WTC11 (cell line): ENCODE measurements around the gene NENF. TPM values are rescaled to one million over a fixed set of nuclear protein-coding genes. Genes with fewer than 3 reads are reported as not detected.

Experiments
- ATAC-seq: fragments of 200-7000 bp; cut with Tn5 transposase; 2 replicates; pipeline ENCODE4 v1.10.0; 2021; ENCODE audit warnings: mild to moderate bottlenecking, moderate library complexity
- CTCF ChIA-PET: fragments of 300-600 bp; sonication (Branson Sonifier 250); formaldehyde crosslinking; loops from one replicate; lab custom pipeline; 2021; ENCODE audit warnings: antibody characterized with exemption; lab: Charles Lee
- POLR2A ChIA-PET: fragments of 350-600 bp; sonication (Branson Sonifier 250); formaldehyde crosslinking; loops from one replicate; lab custom pipeline; 2021; ENCODE audit warnings: antibody characterized with exemption; lab: Charles Lee
- DNase-seq: peaks from one replicate; pipeline ENCODE4 v3.0.0; 2021; ENCODE audit warnings: low spot score
- H3K27ac Mint-ChIP-seq: 2 replicates; pipeline ENCODE4 v1.8.0; 2021; ENCODE audit warnings: mixed read lengths
- H3K27me3 Mint-ChIP-seq: 2 replicates; pipeline ENCODE4 v1.8.0; 2021; ENCODE audit warnings: low read depth, mild to moderate bottlenecking, moderate library complexity, mixed read lengths
- H3K36me3 Mint-ChIP-seq: 2 replicates; pipeline ENCODE4 v1.8.0; 2021; ENCODE audit warnings: mixed read lengths
- H3K4me1 Mint-ChIP-seq: 2 replicates; pipeline ENCODE4 v1.8.0; 2022; ENCODE audit warnings: mixed read lengths
- H3K4me3 Mint-ChIP-seq: 2 replicates; pipeline ENCODE4 v1.8.0; 2021; ENCODE audit warnings: mild to moderate bottlenecking, moderate library complexity, mixed read lengths
- H3K9me3 Mint-ChIP-seq: 2 replicates; pipeline ENCODE4 v1.8.0; 2021; ENCODE audit warnings: mixed read lengths
- ATF1 ChIP-seq: sonication (generic); formaldehyde crosslinking; IDR thresholded peaks from 2 replicates; pipeline ENCODE4 v1.8.1; 2023; ENCODE audit warnings: mild to moderate bottlenecking, moderate library complexity, missing genetic modification reagents
- CBFB ChIP-seq: sonication (generic); formaldehyde crosslinking; IDR thresholded peaks from 2 replicates; pipeline ENCODE4 v1.8.1; 2022; ENCODE audit warnings: mild to moderate bottlenecking, low read depth, missing genetic modification reagents
- CREB1 ChIP-seq: sonication (generic); formaldehyde crosslinking; IDR thresholded peaks from 2 replicates; pipeline ENCODE4 v1.8.0; 2023; ENCODE audit warnings: mild to moderate bottlenecking, missing genetic modification reagents
- FOXP1 ChIP-seq: sonication (generic); formaldehyde crosslinking; IDR thresholded peaks from 2 replicates; pipeline ENCODE4 v1.8.0; 2022; ENCODE audit warnings: missing genetic modification reagents, mild to moderate bottlenecking, moderate library complexity, borderline replicate concordance
- GTF2I ChIP-seq: fragments of 250-450 bp; sonication (Bioruptor Pico); conservative IDR thresholded peaks from 2 replicates; pipeline ENCODE4 v1.4.0; 2021; ENCODE audit warnings: mild to moderate bottlenecking
- NFYB ChIP-seq: sonication (generic); formaldehyde crosslinking; conservative IDR thresholded peaks from 2 replicates; pipeline ENCODE4 v1.8.0; 2022; ENCODE audit warnings: low read depth, missing genetic modification reagents
- OVOL2 ChIP-seq: fragments of 250-450 bp; sonication (Bioruptor Pico); IDR thresholded peaks from 2 replicates; pipeline ENCODE4 v1.9.0; 2021; ENCODE audit warnings: mild to moderate bottlenecking, borderline replicate concordance
- SMAD3 ChIP-seq: sonication (generic); formaldehyde crosslinking; IDR thresholded peaks from 2 replicates; pipeline ENCODE4 v1.8.0; 2022; ENCODE audit warnings: missing genetic modification reagents, mild to moderate bottlenecking, borderline replicate concordance
- TCF7 ChIP-seq: sonication (generic); formaldehyde crosslinking; IDR thresholded peaks from 2 replicates; pipeline ENCODE4 v1.8.0; 2022; ENCODE audit warnings: mild to moderate bottlenecking, low read depth, missing genetic modification reagents, moderate library complexity
- TEAD1 ChIP-seq: sonication (generic); formaldehyde crosslinking; IDR thresholded peaks from 2 replicates; pipeline ENCODE4 v1.8.0; 2022; ENCODE audit warnings: mild to moderate bottlenecking, missing genetic modification reagents
- TP53 ChIP-seq: sonication (generic); formaldehyde crosslinking; IDR thresholded peaks from 2 replicates; pipeline ENCODE4 v1.8.1; 2023; ENCODE audit warnings: mild to moderate bottlenecking, missing genetic modification reagents
- ZNF121 ChIP-seq: sonication (generic); formaldehyde crosslinking; IDR thresholded peaks from 2 replicates; pipeline ENCODE4 v1.8.0; 2023; ENCODE audit warnings: missing genetic modification reagents
- ZNF138 ChIP-seq: sonication (generic); formaldehyde crosslinking; conservative IDR thresholded peaks from 2 replicates; pipeline ENCODE4 v1.8.1; 2022; ENCODE audit warnings: mild to moderate bottlenecking, moderate library complexity, missing genetic modification reagents
- ZNF423 ChIP-seq: fragments of 250-450 bp; sonication (Bioruptor Pico); IDR thresholded peaks from 2 replicates; pipeline ENCODE4 v2.1.2; 2022; ENCODE audit warnings: mild to moderate bottlenecking, moderate library complexity
- ZNF671 ChIP-seq: fragments of 250-450 bp; sonication (Bioruptor Pico); IDR thresholded peaks from 2 replicates; pipeline ENCODE4 v1.8.0; 2021; ENCODE audit warnings: mild to moderate bottlenecking
- total RNA-seq: library from RNA; stranded (reverse); gene quantifications from 3 replicates; pipeline ENCODE4 v1.2.3, GENCODE V29; 2021
- TF ChIP-seq, protein P1 (sequence below): fragments of 250-450 bp; sonication (Bioruptor Pico); IDR thresholded peaks from 2 replicates; pipeline ENCODE4 v1.9.0; 2021; ENCODE audit warnings: mild to moderate bottlenecking
- TF ChIP-seq, protein P2 (sequence below): sonication (generic); formaldehyde crosslinking; IDR thresholded peaks from 2 replicates; pipeline ENCODE4 v1.8.1; 2022; ENCODE audit warnings: missing genetic modification reagents, borderline replicate concordance
- TF ChIP-seq, protein P3 (sequence below): fragments of 200-600 bp; IDR thresholded peaks from 2 replicates; pipeline ENCODE4 v1.8.0; 2022; ENCODE audit warnings: antibody characterized with exemption
- TF ChIP-seq, protein P4 (sequence below): sonication (generic); formaldehyde crosslinking; IDR thresholded peaks from 2 replicates; pipeline ENCODE4 v1.8.1; 2023; ENCODE audit warnings: mild to moderate bottlenecking, moderate library complexity, missing genetic modification reagents
- TF ChIP-seq, protein P5 (sequence below): sonication (generic); formaldehyde crosslinking; IDR thresholded peaks from 2 replicates; pipeline ENCODE4 v1.8.0; 2022; ENCODE audit warnings: mild to moderate bottlenecking, missing genetic modification reagents
- TF ChIP-seq, protein P6 (sequence below): sonication (generic); formaldehyde crosslinking; IDR thresholded peaks from 2 replicates; pipeline ENCODE4 v1.8.1; 2023; ENCODE audit warnings: mild to moderate bottlenecking, missing genetic modification reagents
- TF ChIP-seq, protein P7 (sequence below): sonication (generic); formaldehyde crosslinking; IDR thresholded peaks from 2 replicates; pipeline ENCODE4 v1.8.1; 2023; ENCODE audit warnings: mild to moderate bottlenecking, missing genetic modification reagents

The NENF gene
- total RNA-seq, 1 experiment from 2014 or later = 27.3 TPM

DNA sequence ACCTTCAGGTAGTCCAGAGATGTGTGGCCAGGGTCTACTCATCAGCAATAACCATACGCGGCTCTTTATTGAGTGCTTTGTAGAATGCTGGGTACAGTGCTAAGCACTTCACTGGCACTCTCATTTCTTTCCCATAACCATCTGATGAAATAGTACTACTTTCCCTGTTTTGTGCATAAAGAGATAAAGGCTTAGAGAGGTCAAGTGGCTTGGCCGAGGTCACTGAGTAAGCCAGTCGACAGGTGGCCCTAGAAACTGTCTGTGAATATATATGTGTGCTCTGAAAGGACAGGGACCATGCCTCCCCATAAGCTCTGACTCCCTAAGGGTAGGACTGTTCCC lies 52.8 kb downstream of the NENF start:
- H3K27ac Mint-ChIP-seq = no peak overlapping the region
- no peaks in the 10 kb centered on the region for H3K9me3 Mint-ChIP-seq
- no peak for DNase-seq
- no peak overlapping the region for H3K4me3 Mint-ChIP-seq
- no peak for ATAC-seq
- POLR2A ChIA-PET = interaction anchor here (0.9 kb wide), 1 partner anchor 123 kb away, joined by 3 read pairs; the partner anchor contains the start of gene ATF3
- TF ChIP-seq, protein P1, sequence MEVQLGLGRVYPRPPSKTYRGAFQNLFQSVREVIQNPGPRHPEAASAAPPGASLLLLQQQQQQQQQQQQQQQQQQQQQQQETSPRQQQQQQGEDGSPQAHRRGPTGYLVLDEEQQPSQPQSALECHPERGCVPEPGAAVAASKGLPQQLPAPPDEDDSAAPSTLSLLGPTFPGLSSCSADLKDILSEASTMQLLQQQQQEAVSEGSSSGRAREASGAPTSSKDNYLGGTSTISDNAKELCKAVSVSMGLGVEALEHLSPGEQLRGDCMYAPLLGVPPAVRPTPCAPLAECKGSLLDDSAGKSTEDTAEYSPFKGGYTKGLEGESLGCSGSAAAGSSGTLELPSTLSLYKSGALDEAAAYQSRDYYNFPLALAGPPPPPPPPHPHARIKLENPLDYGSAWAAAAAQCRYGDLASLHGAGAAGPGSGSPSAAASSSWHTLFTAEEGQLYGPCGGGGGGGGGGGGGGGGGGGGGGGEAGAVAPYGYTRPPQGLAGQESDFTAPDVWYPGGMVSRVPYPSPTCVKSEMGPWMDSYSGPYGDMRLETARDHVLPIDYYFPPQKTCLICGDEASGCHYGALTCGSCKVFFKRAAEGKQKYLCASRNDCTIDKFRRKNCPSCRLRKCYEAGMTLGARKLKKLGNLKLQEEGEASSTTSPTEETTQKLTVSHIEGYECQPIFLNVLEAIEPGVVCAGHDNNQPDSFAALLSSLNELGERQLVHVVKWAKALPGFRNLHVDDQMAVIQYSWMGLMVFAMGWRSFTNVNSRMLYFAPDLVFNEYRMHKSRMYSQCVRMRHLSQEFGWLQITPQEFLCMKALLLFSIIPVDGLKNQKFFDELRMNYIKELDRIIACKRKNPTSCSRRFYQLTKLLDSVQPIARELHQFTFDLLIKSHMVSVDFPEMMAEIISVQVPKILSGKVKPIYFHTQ (CRISPR knock-in tag) = no peak
- TF ChIP-seq ZNF671 (CRISPR knock-in tag) (no peak), TEAD1 (no peak), CBFB (CRISPR knock-in tag) (no peak), NFYB (no peak), ZNF423 (CRISPR knock-in tag) (no peak), ZNF138 (CRISPR knock-in tag) (no peak), CREB1 (no peak), SMAD3 (CRISPR knock-in tag) (no peak), ZNF121 (no peak)
- TF ChIP-seq, protein P2, sequence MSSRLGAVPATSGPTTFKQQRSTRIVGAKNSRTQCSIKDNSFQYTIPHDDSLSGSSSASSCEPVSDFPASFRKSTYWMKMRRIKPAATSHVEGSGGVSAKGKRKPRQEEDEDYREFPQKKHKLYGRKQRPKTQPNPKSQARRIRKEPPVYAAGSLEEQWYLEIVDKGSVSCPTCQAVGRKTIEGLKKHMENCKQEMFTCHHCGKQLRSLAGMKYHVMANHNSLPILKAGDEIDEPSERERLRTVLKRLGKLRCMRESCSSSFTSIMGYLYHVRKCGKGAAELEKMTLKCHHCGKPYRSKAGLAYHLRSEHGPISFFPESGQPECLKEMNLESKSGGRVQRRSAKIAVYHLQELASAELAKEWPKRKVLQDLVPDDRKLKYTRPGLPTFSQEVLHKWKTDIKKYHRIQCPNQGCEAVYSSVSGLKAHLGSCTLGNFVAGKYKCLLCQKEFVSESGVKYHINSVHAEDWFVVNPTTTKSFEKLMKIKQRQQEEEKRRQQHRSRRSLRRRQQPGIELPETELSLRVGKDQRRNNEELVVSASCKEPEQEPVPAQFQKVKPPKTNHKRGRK (CRISPR knock-in tag) = no peak
- TF ChIP-seq, protein P3, sequence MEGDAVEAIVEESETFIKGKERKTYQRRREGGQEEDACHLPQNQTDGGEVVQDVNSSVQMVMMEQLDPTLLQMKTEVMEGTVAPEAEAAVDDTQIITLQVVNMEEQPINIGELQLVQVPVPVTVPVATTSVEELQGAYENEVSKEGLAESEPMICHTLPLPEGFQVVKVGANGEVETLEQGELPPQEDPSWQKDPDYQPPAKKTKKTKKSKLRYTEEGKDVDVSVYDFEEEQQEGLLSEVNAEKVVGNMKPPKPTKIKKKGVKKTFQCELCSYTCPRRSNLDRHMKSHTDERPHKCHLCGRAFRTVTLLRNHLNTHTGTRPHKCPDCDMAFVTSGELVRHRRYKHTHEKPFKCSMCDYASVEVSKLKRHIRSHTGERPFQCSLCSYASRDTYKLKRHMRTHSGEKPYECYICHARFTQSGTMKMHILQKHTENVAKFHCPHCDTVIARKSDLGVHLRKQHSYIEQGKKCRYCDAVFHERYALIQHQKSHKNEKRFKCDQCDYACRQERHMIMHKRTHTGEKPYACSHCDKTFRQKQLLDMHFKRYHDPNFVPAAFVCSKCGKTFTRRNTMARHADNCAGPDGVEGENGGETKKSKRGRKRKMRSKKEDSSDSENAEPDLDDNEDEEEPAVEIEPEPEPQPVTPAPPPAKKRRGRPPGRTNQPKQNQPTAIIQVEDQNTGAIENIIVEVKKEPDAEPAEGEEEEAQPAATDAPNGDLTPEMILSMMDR = no peak
- TF ChIP-seq, protein P4, sequence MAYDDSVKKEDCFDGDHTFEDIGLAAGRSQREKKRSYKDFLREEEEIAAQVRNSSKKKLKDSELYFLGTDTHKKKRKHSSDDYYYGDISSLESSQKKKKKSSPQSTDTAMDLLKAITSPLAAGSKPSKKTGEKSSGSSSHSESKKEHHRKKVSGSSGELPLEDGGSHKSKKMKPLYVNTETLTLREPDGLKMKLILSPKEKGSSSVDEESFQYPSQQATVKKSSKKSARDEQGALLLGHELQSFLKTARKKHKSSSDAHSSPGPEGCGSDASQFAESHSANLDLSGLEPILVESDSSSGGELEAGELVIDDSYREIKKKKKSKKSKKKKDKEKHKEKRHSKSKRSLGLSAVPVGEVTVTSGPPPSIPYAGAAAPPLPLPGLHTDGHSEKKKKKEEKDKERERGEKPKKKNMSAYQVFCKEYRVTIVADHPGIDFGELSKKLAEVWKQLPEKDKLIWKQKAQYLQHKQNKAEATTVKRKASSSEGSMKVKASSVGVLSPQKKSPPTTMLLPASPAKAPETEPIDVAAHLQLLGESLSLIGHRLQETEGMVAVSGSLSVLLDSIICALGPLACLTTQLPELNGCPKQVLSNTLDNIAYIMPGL (CRISPR knock-in tag) = no peak
- TF ChIP-seq, protein P5, sequence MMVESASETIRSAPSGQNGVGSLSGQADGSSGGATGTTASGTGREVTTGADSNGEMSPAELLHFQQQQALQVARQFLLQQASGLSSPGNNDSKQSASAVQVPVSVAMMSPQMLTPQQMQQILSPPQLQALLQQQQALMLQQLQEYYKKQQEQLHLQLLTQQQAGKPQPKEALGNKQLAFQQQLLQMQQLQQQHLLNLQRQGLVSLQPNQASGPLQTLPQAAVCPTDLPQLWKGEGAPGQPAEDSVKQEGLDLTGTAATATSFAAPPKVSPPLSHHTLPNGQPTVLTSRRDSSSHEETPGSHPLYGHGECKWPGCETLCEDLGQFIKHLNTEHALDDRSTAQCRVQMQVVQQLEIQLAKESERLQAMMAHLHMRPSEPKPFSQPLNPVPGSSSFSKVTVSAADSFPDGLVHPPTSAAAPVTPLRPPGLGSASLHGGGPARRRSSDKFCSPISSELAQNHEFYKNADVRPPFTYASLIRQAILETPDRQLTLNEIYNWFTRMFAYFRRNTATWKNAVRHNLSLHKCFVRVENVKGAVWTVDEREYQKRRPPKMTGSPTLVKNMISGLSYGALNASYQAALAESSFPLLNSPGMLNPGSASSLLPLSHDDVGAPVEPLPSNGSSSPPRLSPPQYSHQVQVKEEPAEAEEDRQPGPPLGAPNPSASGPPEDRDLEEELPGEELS = no peak
- TF ChIP-seq, all 79 proteins: peak for 0
- CTCF ChIA-PET = no interaction called here
- H3K27me3 Mint-ChIP-seq = no peaks in the 10 kb centered on the region
- no peaks in the 10 kb centered on the region for H3K36me3 Mint-ChIP-seq
- H3K4me1 Mint-ChIP-seq = peaks cover 13% of the 10 kb centered on the region

DNA sequence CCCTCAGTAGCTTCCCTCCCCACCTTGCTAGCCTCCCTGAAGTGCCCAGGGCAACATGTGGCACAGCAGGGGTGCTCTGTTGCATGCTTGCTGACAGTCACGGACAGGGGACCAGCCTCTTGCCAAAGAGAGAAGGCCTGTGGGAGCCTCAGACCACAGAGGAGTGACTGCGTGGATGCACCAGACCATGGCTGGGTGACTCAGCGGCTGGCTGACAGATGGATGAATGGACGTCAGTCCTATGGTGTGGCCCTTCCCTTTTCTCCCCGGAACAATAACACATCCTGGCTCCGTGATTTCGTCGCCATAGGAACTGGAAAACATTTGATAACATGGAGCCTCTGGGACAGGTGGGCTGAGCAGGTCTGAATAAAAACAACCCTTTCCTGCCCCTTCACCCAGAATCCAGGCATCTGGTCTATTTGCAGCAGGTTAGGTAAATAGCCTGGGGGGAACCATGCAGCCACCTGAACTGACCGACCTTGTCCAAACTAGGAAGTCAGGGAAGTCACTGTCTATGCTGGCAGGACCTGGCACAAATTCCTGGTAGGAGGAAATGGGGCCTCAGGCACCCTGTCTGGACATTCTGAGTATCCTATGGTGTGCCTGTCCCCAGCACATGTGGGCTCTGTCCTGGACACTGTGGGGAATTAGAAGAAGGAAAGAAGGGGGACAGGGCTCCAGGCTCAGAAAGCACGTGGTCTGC lies 53.3 kb downstream of the NENF start:
- ChIA-PET POLR2A (interaction anchor here (0.9 kb wide), 1 partner anchor 122 kb away, joined by 3 read pairs; the partner anchor contains the start of gene ATF3), CTCF (no interaction called here)
- H3K4me3 Mint-ChIP-seq = no peak overlapping the region
- no peaks in the 10 kb centered on the region for H3K27me3 Mint-ChIP-seq
- H3K36me3 Mint-ChIP-seq = no peaks in the 10 kb centered on the region
- H3K27ac Mint-ChIP-seq = no peak overlapping the region
- no peak for TF ChIP-seq OVOL2 (CRISPR knock-in tag)
- TF ChIP-seq, protein P6, sequence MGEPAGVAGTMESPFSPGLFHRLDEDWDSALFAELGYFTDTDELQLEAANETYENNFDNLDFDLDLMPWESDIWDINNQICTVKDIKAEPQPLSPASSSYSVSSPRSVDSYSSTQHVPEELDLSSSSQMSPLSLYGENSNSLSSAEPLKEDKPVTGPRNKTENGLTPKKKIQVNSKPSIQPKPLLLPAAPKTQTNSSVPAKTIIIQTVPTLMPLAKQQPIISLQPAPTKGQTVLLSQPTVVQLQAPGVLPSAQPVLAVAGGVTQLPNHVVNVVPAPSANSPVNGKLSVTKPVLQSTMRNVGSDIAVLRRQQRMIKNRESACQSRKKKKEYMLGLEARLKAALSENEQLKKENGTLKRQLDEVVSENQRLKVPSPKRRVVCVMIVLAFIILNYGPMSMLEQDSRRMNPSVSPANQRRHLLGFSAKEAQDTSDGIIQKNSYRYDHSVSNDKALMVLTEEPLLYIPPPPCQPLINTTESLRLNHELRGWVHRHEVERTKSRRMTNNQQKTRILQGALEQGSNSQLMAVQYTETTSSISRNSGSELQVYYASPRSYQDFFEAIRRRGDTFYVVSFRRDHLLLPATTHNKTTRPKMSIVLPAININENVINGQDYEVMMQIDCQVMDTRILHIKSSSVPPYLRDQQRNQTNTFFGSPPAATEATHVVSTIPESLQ (CRISPR knock-in tag) = no peak
- TF ChIP-seq, protein P7, sequence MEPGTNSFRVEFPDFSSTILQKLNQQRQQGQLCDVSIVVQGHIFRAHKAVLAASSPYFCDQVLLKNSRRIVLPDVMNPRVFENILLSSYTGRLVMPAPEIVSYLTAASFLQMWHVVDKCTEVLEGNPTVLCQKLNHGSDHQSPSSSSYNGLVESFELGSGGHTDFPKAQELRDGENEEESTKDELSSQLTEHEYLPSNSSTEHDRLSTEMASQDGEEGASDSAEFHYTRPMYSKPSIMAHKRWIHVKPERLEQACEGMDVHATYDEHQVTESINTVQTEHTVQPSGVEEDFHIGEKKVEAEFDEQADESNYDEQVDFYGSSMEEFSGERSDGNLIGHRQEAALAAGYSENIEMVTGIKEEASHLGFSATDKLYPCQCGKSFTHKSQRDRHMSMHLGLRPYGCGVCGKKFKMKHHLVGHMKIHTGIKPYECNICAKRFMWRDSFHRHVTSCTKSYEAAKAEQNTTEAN (CRISPR knock-in tag) = no peak
- TF ChIP-seq GTF2I (CRISPR knock-in tag) = no peak
- no peak for TF ChIP-seq TCF7 (CRISPR knock-in tag)
- TF ChIP-seq TP53 = no peak
- TF ChIP-seq FOXP1 (CRISPR knock-in tag) = no peak
- TF ChIP-seq ATF1 (CRISPR knock-in tag) = no peak
- no peak for TF ChIP-seq ZNF671 (CRISPR knock-in tag)
- H3K9me3 Mint-ChIP-seq = no peaks in the 10 kb centered on the region
- H3K4me1 Mint-ChIP-seq = peaks cover 13% of the 10 kb centered on the region
- peak; percentile 63 for ATAC-seq
- peak; percentile 20 for DNase-seq
